Anterior cingulate cortex (tissue), 58 donors: Measurements from ENCODE around the gene CCDC184.
"Not testable (repeated sequence)": the region's sequence is repeated elsewhere in the genome, so short reads cannot be mapped to it uniquely, and the experiment has no call there.

Source experiments
- DNase-seq, 58 donors: peaks; one replicate each; lab custom pipeline; 2025; lab: John Stamatoyannopoulos, UW

CCDC184 gene

DNA sequence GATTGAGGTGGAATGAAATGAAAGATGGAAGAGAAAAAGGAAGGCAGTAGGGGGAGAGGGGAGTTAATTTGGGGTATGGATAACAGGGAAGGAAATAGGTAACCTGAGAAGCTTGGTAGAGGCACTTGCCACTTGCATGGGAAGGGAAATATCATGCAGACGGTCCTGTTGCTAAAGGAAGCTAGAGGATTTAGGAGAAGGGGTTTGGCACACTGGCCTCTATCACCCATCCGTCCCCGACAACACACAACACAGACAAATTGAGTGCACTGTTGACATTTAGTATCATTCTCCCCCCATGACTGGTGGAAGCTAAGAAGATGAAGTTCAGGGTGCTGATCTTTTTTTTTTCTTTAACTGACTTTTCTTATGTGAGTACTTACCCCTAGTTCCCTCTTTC is 17.6 kb downstream of the CCDC184 start:
- DNase-seq = no peak

DNA sequence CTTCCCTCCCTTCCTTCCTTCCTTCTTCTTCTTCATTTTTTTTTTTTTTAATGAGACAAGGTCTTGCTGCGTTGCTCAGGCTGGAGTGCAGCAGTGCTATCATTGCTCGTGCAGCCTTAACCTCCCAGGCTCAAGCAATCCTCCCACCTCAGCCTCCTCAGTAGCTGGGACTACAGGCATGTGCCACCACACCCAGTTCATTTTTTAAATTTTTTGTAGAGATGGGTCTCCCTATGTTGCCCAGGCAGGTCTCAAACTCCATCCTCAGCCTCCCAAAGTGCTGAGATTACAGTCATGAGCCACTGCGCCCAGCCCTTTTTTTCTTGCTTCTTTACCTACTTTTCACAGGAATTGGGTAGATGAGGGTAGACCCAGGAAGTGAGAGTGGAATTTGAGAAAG is 18.1 kb downstream of the CCDC184 start:
- DNase-seq = no peak

DNA sequence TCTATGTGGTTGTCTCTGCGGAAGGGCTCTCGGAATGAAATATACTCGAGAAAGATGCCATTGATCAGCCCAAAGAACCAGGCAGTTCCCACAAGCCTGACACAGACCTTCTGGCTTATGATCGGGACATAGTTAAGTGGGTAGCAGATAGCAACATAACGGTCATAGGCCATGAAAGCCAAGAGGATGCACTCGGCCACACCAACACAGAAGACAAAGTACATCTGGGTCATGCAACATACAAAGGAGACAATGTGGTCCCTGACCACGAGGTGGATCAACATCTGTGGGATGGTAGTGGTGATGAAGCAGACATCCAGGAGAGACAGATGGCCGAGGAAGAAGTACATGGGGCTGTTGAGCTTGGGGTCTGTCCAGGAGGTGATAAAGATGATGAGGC is 19.3 kb downstream of the CCDC184 start:
- DNase-seq = no peak

DNA sequence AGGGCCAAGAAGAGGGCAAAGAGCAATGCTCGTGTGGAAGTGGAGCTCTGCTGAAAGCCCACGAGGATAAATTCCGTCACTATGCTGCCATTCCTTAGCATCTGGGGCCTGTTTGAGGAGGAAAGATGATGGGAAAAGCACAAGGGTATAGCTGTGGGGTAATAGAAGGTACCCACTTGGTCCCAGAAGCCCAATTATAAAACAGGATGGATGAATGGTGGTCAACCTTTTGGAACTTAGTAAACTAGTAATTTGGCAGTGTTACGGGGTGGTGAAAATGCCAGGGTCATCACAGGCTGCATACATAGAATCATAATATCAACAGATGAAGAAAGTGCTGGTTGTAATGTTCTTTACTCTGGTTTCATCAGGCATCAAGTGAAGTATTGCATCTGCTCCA is 19.7 kb downstream of the CCDC184 start, which contains the start of gene OR10AD1:
Gene OR10AD1, minus strand, starts transcription at position 101 of the 400 bp plus-strand sequence. Its CDS starts 0 bp downstream, at position 101.
- no peak for DNase-seq

DNA sequence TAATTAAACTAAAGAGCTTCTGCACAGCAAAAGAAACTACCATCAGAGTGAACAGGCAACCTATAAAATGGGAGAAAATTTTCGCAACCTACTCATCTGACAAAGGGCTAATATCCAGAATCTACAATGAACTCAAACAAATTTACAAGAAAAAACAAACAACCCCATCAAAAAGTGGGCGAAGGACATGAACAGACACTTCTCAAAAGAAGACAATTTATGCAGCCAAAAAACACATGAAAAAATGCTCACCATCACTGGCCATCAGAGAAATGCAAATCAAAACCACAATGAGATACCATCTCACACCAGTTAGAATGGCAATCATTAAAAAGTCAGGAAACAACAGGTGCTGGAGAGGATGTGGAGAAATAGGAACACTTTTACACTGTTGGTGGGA is 26.1 kb downstream of the CCDC184 start:
- DNase-seq = not testable (repeated sequence)

DNA sequence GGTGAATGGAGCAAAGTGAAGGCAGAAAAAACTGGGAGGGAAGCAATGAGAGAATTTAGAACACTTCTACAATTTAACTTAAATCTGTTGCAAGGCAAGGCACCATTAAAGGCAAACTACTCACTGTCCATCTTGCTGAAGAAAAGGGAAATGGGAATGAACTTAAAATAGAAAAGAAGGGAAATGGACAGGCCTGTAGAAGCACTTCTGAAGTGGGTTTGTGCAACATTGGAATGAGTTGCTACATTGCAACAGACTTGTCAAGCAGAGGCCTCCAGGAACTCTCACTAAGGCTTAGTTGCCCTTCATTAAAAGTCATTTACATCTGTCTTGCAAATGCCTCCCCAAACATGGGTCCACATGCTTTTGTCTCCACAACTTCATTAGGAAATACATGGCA is 33.3 kb downstream of the CCDC184 start:
- no peak for DNase-seq

DNA sequence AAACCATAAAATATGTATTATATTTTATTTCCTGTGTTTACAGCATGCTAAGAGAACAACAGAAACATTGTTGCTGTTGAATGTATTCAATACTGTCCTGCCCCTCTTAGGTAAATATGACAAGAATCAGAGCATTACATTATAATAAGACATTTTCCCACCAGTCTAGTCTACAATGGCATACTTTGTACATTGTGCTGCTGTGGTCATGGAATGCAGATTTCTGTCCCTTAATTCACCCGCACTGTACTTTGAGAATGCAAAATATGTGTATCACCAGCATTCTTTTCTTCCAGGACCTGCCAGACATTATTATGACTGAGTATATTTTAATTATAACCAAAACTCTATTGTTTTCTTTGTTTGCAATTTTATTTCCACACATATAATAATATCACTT is 36.2 kb downstream of the CCDC184 start:
- DNase-seq = no peak

DNA sequence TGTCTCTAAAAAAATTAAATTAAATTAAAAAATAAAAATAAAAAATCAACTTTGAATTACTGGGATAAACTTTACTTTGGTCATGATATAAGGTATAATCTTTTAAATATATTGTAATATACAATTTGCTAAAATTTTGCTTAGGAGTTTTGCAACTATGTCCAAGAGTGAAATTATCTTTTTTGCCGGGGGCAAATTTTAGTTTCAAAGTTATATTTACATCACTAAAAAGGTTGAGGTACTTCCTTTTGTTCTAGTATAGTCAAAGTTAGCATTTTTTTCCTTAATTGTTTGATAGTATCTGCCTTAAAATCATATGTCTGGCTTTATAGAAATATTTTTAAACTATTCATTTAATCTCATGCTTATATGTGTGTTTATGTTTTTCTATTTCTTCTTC is 37.3 kb downstream of the CCDC184 start:
- DNase-seq = no peak

DNA sequence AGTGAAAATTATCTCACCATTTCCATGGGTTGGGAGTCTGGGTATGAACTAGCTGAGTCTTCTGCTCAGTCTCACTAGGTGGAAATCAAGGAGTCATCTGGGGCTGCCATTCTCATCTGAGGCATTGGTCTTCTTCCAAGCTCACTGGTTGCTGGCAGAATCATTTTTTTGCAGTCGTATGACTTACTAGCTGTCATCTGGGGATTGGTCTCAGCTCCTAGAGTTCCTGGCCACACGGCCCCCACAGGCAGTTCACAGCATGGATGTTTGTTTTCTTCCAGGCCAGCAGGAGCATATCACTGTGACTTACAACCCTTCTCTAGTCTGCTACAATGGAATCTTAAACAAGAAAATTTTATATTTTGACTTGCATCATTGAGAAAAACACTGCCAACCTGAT is 38.2 kb downstream of the CCDC184 start:
- no peak for DNase-seq

DNA sequence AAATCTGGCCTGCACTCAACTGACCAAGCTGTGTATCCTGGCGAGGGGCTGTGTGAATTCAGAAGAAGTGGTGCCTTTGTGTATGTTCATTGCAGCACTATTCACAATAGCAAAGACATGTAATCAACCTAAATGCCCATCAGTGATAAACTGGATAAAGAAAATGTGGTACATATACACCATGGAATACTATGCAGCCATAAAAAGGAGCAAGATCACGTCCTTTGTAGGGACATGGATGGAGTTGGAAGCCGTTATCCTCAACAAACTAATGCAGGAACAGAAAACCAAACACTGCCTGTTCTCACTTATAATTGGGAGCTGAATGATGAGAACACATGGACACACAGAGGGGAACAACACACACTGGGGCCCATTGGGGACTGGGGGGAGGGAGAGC is 41.1 kb downstream of the CCDC184 start:
- DNase-seq = not testable (repeated sequence)

DNA sequence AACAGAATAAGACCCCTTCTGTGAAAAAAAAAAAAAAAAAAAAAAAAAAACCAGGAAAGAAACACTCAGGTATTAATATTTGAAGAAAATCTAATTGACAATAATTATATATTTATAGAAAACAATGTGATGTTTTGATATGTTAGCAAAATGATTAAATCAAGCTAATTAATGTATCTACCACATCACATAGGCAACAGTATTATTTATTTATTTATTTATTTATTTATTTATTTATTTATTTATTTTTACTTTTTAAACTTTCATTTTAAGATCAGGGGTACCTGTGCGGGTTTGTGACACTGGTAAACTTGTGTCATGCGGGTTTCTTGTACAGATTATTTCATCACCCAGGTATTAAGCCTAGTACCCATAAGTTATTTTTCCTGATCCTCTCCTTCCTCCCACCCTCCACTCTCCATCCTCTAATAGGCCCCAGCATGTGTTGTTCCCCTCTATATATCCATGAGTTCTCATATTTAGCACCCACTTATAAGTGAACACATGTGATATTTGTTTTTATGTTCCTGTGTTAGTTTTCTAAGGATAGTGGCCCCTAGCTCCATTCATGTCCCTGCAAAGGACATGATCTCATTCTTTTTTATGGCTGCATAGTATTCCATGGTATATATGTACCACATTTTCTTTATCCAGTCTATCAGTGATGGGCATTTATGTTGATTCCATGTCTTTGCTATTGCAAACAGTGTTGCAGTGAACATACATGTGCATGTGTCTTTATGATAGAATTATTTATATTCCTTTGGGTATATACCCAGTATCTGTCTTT is 47.9 kb downstream of the CCDC184 start:
- not testable (repeated sequence) for DNase-seq
